IPS-NIHi7 (cell line): ENCODE measurements around the gene CMTM3.
"Not testable (repeated sequence)": the region's sequence is repeated elsewhere in the genome, so short reads cannot be mapped to it uniquely, and the experiment has no call there.

Source experiments
- DNase-seq: peaks from one replicate; pipeline ENCODE4 v3.0.0; 2012; ENCODE audit warnings: mixed read lengths; ENCODE audit errors: extremely low spot score

Gene CMTM3

DNA sequence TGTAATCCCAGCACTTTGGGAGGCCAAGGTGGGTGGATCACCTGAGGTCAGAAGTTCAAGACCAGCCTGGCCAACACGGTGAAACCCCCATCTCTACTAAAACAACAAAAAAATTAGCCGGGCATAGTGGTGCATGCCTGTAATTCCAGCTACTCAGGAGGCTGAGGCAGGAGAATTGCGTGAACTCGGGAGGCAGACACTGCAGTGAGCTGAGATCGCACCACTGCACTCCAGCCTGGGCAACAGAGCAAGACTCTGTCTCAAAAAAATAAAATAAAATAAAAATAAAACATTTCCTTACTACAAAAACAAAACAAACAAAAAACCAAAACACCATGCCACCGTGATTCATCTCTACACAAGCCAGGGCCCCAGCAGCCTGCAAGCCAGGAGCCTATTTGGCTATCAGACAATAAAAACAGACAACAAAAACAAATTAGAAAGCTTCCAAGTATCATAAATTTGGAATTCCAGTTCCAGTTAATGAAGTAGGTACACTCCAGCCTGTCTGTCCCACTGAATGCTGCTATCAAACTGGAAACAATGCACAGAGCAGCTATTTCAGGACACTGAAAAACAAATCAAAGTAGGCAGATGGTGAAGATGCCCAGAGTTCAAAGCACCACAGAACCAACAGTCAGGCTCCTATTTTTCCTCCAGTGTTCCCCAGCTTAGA, 57.3 kb downstream of the CMTM3 start:
- not testable (repeated sequence) for DNase-seq

DNA sequence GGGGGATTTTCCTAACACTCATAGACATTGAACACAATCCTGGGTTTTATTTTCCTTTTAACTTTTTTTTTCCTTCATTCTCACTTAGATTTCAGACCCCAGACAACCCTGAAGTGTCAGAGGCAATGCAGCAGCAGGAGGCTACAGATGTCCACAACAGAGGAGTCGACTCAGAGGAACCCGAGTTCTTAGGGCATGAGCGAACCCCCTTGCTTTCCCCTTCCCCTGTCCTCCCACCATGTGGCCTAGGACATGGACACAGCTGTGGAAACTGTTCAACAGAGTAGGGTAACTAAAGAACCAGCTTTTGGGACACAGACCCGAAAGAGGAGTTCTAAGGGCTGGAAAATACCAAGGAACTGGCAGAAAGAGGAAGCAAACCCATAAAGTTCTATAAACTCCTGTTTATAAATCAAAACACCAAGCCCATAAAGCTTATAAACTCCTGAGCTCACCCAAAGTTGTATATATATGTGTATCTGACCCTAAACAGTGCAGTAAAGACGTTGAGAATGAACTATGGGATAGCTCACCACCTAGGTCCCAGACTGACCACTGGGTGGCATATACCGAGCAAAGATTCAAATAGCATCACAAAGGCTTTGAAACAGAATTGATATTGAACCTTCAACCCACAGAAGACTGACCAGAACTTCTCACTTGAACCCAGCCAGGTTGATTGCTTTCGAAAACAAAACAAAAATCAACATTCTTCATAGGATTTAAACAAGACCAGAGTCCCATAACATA, 58.1 kb downstream of the CMTM3 start:
- peak; percentile 35 for DNase-seq
